ENCODE measurements around the gene SYP.

GRCh38 chrX:49214996-49215526, 15.1 kb upstream of the SYP start:
- TF ChIP-seq, protein P1, sequence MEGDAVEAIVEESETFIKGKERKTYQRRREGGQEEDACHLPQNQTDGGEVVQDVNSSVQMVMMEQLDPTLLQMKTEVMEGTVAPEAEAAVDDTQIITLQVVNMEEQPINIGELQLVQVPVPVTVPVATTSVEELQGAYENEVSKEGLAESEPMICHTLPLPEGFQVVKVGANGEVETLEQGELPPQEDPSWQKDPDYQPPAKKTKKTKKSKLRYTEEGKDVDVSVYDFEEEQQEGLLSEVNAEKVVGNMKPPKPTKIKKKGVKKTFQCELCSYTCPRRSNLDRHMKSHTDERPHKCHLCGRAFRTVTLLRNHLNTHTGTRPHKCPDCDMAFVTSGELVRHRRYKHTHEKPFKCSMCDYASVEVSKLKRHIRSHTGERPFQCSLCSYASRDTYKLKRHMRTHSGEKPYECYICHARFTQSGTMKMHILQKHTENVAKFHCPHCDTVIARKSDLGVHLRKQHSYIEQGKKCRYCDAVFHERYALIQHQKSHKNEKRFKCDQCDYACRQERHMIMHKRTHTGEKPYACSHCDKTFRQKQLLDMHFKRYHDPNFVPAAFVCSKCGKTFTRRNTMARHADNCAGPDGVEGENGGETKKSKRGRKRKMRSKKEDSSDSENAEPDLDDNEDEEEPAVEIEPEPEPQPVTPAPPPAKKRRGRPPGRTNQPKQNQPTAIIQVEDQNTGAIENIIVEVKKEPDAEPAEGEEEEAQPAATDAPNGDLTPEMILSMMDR (IDR thresholded peaks at IDR 0.05) = no peak
- TF ChIP-seq POLR2A (IDR thresholded peaks at IDR 0.05) = no peak
